ENCODE data around the gene ZBTB7C.

ZBTB7C gene

DNA sequence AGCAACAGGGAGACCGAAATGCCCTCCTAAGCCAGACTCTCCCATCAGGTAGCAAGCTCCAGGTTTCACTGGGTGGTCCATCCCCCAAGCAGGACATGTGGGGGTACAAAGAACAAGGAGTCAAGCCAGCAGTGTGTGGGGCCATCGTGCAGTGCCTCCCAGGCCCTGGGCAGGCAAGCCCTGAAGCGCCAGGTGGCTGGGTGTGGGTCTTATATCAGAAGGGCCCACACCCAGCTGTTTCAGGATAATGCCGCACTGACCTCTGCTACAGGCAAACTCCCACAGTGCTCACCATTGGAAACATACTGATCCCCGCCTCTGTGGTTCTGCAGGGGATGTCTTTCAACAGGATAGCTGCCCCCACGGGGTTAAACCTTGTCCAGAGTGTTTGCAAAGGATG lies 304.5 kb downstream of the ZBTB7C start:
- H3K36me3 ChIP-seq (ENCODE audit: insufficient read depth, insufficient read length, low read length) = no peaks in the 10 kb centered on the region
- peaks cover 13% of the 10 kb centered on the region for H3K4me1 ChIP-seq (ENCODE audit: insufficient read depth, insufficient read length)
- DNase-seq (ENCODE audit: low read depth, low spot score) = no peak
- TF ChIP-seq ZNF274 (IDR thresholded peaks at IDR 0.05; ENCODE audit: low read depth, low read length) (no peak), YY1 (IDR thresholded peaks at IDR 0.05; ENCODE audit: insufficient read depth, insufficient read length) (no peak), SUZ12 (IDR thresholded peaks at IDR 0.05; ENCODE audit: extremely low read depth, insufficient read depth, insufficient read length) (no peak)
- H3K4me3 ChIP-seq (ENCODE audit: insufficient read length, low read depth) = no peak overlapping the region
- no peak overlapping the region for H3K9ac ChIP-seq (ENCODE audit: insufficient read length, low read depth)
- H3K9me3 ChIP-seq (ENCODE audit: insufficient read depth, low read length) = no peaks in the 10 kb centered on the region
- no peaks in the 10 kb centered on the region for H3K27me3 ChIP-seq (ENCODE audit: insufficient read depth, insufficient read length)

- Histone ChIP-seq H3K4me1 (ENCODE audit: insufficient read depth, insufficient read length) (peaks cover 10% of the 10 kb centered on the region), H3K9me3 (ENCODE audit: insufficient read depth, low read length) (no peaks in the 10 kb centered on the region), H3K36me3 (ENCODE audit: insufficient read depth, insufficient read length, low read length) (no peaks in the 10 kb centered on the region), H3K9ac (ENCODE audit: insufficient read length, low read depth) (peak overlapping the region; percentile 58), H3K27me3 (ENCODE audit: insufficient read depth, insufficient read length) (no peaks in the 10 kb centered on the region), H3K4me3 (ENCODE audit: insufficient read length, low read depth) (no peak overlapping the region)
- peak; percentile 65 for DNase-seq (ENCODE audit: low read depth, low spot score)
- no peak for TF ChIP-seq YY1 (IDR thresholded peaks at IDR 0.05; ENCODE audit: insufficient read depth, insufficient read length)
- TF ChIP-seq ZNF274 (IDR thresholded peaks at IDR 0.05; ENCODE audit: low read depth, low read length) = no peak
- no peak for TF ChIP-seq SUZ12 (IDR thresholded peaks at IDR 0.05; ENCODE audit: extremely low read depth, insufficient read depth, insufficient read length)
These were observed 308.5 kb downstream of the ZBTB7C start for GRCh38 chr18:48100651-48101165.

GRCh38 chr18:48100165-48100575 lies 309.0 kb downstream of the ZBTB7C start:
- TF ChIP-seq SUZ12 (IDR thresholded peaks at IDR 0.05; ENCODE audit: extremely low read depth, insufficient read depth, insufficient read length) (no peak), ZNF274 (IDR thresholded peaks at IDR 0.05; ENCODE audit: low read depth, low read length) (no peak), YY1 (IDR thresholded peaks at IDR 0.05; ENCODE audit: insufficient read depth, insufficient read length) (no peak)
- Histone ChIP-seq H3K27me3 (ENCODE audit: insufficient read depth, insufficient read length) (no peaks in the 10 kb centered on the region), H3K9ac (ENCODE audit: insufficient read length, low read depth) (no peak overlapping the region), H3K4me3 (ENCODE audit: insufficient read length, low read depth) (no peak overlapping the region), H3K36me3 (ENCODE audit: insufficient read depth, insufficient read length, low read length) (no peaks in the 10 kb centered on the region), H3K9me3 (ENCODE audit: insufficient read depth, low read length) (no peaks in the 10 kb centered on the region), H3K4me1 (ENCODE audit: insufficient read depth, insufficient read length) (peaks cover 10% of the 10 kb centered on the region)
- no peak for DNase-seq (ENCODE audit: low read depth, low spot score)

GRCh38 chr18:48099481-48100164 lies 309.6 kb downstream of the ZBTB7C start:
- no peaks in the 10 kb centered on the region for H3K27me3 ChIP-seq (ENCODE audit: insufficient read depth, insufficient read length)
- H3K9ac ChIP-seq (ENCODE audit: insufficient read length, low read depth) = no peak overlapping the region
- H3K9me3 ChIP-seq (ENCODE audit: insufficient read depth, low read length) = no peaks in the 10 kb centered on the region
- TF ChIP-seq SUZ12 (IDR thresholded peaks at IDR 0.05; ENCODE audit: extremely low read depth, insufficient read depth, insufficient read length) (no peak), YY1 (IDR thresholded peaks at IDR 0.05; ENCODE audit: insufficient read depth, insufficient read length) (no peak), ZNF274 (IDR thresholded peaks at IDR 0.05; ENCODE audit: low read depth, low read length) (no peak)
- H3K4me3 ChIP-seq (ENCODE audit: insufficient read length, low read depth) = no peak overlapping the region
- DNase-seq (ENCODE audit: low read depth, low spot score) = no peak
- H3K36me3 ChIP-seq (ENCODE audit: insufficient read depth, insufficient read length, low read length) = no peaks in the 10 kb centered on the region
- H3K4me1 ChIP-seq (ENCODE audit: insufficient read depth, insufficient read length) = peaks cover 10% of the 10 kb centered on the region

DNA sequence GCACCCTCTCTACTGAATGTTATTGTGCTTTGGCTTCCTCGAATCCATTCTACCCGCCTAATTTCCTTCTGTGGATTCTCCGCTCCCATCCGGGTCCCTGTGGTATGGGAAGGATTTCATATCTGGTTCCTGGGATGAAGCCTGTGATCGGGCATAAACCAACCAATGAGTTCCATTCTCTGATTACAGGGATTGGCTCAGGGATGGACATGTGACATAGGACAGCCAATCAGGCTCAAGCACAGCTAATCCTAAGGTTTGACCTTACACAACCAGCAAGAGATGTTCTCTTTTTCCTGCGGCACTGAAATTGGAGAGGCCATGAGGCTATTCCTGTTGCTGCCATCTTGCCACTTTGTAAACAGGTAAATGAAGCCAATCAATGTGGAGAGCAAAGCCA lies 310.6 kb downstream of the ZBTB7C start:
- no peak for DNase-seq (ENCODE audit: low read depth, low spot score)
- H3K4me1 ChIP-seq (ENCODE audit: insufficient read depth, insufficient read length) = peaks cover 10% of the 10 kb centered on the region
- no peaks in the 10 kb centered on the region for H3K9me3 ChIP-seq (ENCODE audit: insufficient read depth, low read length)
- no peaks in the 10 kb centered on the region for H3K27me3 ChIP-seq (ENCODE audit: insufficient read depth, insufficient read length)
- no peak for TF ChIP-seq YY1 (IDR thresholded peaks at IDR 0.05; ENCODE audit: insufficient read depth, insufficient read length)
- no peak for TF ChIP-seq ZNF274 (IDR thresholded peaks at IDR 0.05; ENCODE audit: low read depth, low read length)
- no peak for TF ChIP-seq SUZ12 (IDR thresholded peaks at IDR 0.05; ENCODE audit: extremely low read depth, insufficient read depth, insufficient read length)
- no peaks in the 10 kb centered on the region for H3K36me3 ChIP-seq (ENCODE audit: insufficient read depth, insufficient read length, low read length)
- no peak overlapping the region for H3K4me3 ChIP-seq (ENCODE audit: insufficient read length, low read depth)
- H3K9ac ChIP-seq (ENCODE audit: insufficient read length, low read depth) = no peak overlapping the region

GRCh38 chr18:48098007-48098406 lies 311.2 kb downstream of the ZBTB7C start:
- no peak overlapping the region for H3K9ac ChIP-seq (ENCODE audit: insufficient read length, low read depth)
- no peak overlapping the region for H3K4me3 ChIP-seq (ENCODE audit: insufficient read length, low read depth)
- H3K27me3 ChIP-seq (ENCODE audit: insufficient read depth, insufficient read length) = no peaks in the 10 kb centered on the region
- TF ChIP-seq ZNF274 (IDR thresholded peaks at IDR 0.05; ENCODE audit: low read depth, low read length) (no peak), YY1 (IDR thresholded peaks at IDR 0.05; ENCODE audit: insufficient read depth, insufficient read length) (no peak), SUZ12 (IDR thresholded peaks at IDR 0.05; ENCODE audit: extremely low read depth, insufficient read depth, insufficient read length) (no peak)
- H3K36me3 ChIP-seq (ENCODE audit: insufficient read depth, insufficient read length, low read length) = no peaks in the 10 kb centered on the region
- H3K9me3 ChIP-seq (ENCODE audit: insufficient read depth, low read length) = no peaks in the 10 kb centered on the region
- H3K4me1 ChIP-seq (ENCODE audit: insufficient read depth, insufficient read length) = peaks cover 10% of the 10 kb centered on the region
- no peak for DNase-seq (ENCODE audit: low read depth, low spot score)

DNA sequence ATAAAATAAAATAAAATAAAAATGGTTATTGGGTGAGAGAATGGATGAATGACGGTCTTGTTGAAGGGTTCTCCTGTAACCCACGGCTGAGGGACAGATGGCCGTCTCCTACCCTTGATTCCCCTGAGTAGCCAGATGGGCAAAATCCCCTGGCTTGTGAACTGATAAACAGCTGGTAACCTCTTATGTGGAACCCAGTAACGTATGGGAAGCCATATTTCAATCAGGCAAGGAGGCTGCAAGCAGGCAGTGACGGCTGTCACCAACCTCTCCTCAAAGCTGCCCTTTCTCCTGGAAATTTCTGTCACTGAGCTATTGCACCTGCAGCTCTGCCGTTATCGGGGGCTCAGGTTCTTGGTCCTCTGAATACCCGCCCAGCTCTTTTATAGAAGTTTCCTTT lies 313.5 kb downstream of the ZBTB7C start:
- DNase-seq (ENCODE audit: low read depth, low spot score) = no peak
- no peaks in the 10 kb centered on the region for H3K36me3 ChIP-seq (ENCODE audit: insufficient read depth, insufficient read length, low read length)
- H3K9me3 ChIP-seq (ENCODE audit: insufficient read depth, low read length) = no peaks in the 10 kb centered on the region
- H3K27me3 ChIP-seq (ENCODE audit: insufficient read depth, insufficient read length) = no peaks in the 10 kb centered on the region
- H3K4me1 ChIP-seq (ENCODE audit: insufficient read depth, insufficient read length) = peaks cover 4% of the 10 kb centered on the region
- no peak overlapping the region for H3K4me3 ChIP-seq (ENCODE audit: insufficient read length, low read depth)
- H3K9ac ChIP-seq (ENCODE audit: insufficient read length, low read depth) = no peak overlapping the region
- TF ChIP-seq ZNF274 (IDR thresholded peaks at IDR 0.05; ENCODE audit: low read depth, low read length) (no peak), SUZ12 (IDR thresholded peaks at IDR 0.05; ENCODE audit: extremely low read depth, insufficient read depth, insufficient read length) (no peak), YY1 (IDR thresholded peaks at IDR 0.05; ENCODE audit: insufficient read depth, insufficient read length) (no peak)

Measured in NT2/D1 (cell line).